Panc1 (cell line): Measurements from ENCODE around the gene DNAH9. TPM values are rescaled to one million over a fixed set of nuclear protein-coding genes. Genes with fewer than 3 reads are reported as not detected.

Experiments used
- ATAC-seq: fragments of 200-7000 bp; cut with Tn5 transposase; 2 replicates; pipeline ENCODE4 v1.9.1; 2020; ENCODE audit warnings: mild to moderate bottlenecking, moderate library complexity
- BruUV-seq: library from RNA; stranded (reverse); fragments of 400-500 nt; replicated peaks from 2 replicates; lab custom pipeline; 2021; lab: Mats Ljungman, UMichigan
- CTCF ChIA-PET: fragments of 300-600 bp; sonication (Branson Sonifier 250); formaldehyde crosslinking; loops from one replicate; lab custom pipeline; 2022; ENCODE audit warnings: antibody characterized with exemption; lab: Charles Lee
- POLR2A ChIA-PET: fragments of 300-600 bp; sonication (Branson Sonifier 250); formaldehyde crosslinking; loops from one replicate; lab custom pipeline; 2022; ENCODE audit warnings: antibody characterized with exemption; lab: Charles Lee
- DNase-seq: peaks from one replicate; pipeline ENCODE4 v3.0.0-alpha.2; 2010; ENCODE audit warnings: low read depth, low spot score
- H3K27ac ChIP-seq: 2 replicates; pipeline ENCODE4 v1.5.1; 2011; ENCODE audit warnings: mild to moderate bottlenecking, low read length, inconsistent platforms
- H3K27me3 ChIP-seq: fragments of 200-500 bp; sonication (Bioruptor generic); 2 replicates; pipeline ENCODE4 v1.6.0; 2014; ENCODE audit warnings: low read length, inconsistent platforms; ENCODE audit not compliant: control insufficient read depth, insufficient read depth
- H3K36me3 ChIP-seq: fragments of 200-500 bp; sonication (Bioruptor generic); 2 replicates; pipeline ENCODE4 v1.5.1; 2014; ENCODE audit warnings: inconsistent platforms, mild to moderate bottlenecking, low read length, moderate library complexity; ENCODE audit not compliant: control insufficient read depth, insufficient read depth
- H3K4me1 ChIP-seq: 2 replicates; pipeline ENCODE4 v1.5.1; 2011; ENCODE audit warnings: inconsistent platforms, mild to moderate bottlenecking, low read length, moderate library complexity; ENCODE audit not compliant: control insufficient read depth, insufficient read depth
- H3K4me3 ChIP-seq, 2 experiments: 2 replicates each; pipeline ENCODE4 v1.5.1; 2011 to 2012; ENCODE audit warnings: low read depth in 2 of 2, low read length in 2 of 2, mild to moderate bottlenecking in 2 of 2, inconsistent platforms in 1 of 2, moderate library complexity in 1 of 2
- H3K9me3 ChIP-seq: fragments of 200-500 bp; sonication (Bioruptor generic); 2 replicates; pipeline ENCODE4 v1.5.1; 2014; ENCODE audit warnings: low read depth, mild to moderate bottlenecking, inconsistent platforms, low read length, moderate library complexity; ENCODE audit not compliant: control insufficient read depth, insufficient read depth
- CTCF ChIP-seq: fragments of 450-650 bp; IDR thresholded peaks from 2 replicates; pipeline ENCODE4 v1.5.1; 2017; ENCODE audit warnings: mild to moderate bottlenecking
- POLR2AphosphoS5 ChIP-seq: IDR thresholded peaks from 2 replicates; pipeline ENCODE4 v1.6.1; 2012; ENCODE audit warnings: mild to moderate bottlenecking, low read depth, low read length, moderate library complexity
- SIN3A ChIP-seq: IDR thresholded peaks from 2 replicates; pipeline ENCODE4 v1.6.1; 2012; ENCODE audit warnings: low read depth, mild to moderate bottlenecking, low read length, moderate library complexity, borderline replicate concordance; ENCODE audit not compliant: insufficient read depth
- TCF7L2 ChIP-seq: IDR thresholded peaks from 2 replicates; pipeline ENCODE4 v1.6.1; 2011; ENCODE audit warnings: mild to moderate bottlenecking, low read depth, low read length, inconsistent platforms
- in situ Hi-C: cut with HindIII; loops from 2 replicates; pipeline ENCODE4 v1.10.0; 2016; ENCODE audit warnings: low sequenced_read_pairs, low pct_unique_long_range_greater_than_20kb
- intact Hi-C: fragments of 100-400 bp; cut with micrococcal nuclease; formaldehyde crosslinking; loops from one replicate; pipeline ENCODE4 v1.10.0; 2022; ENCODE audit not compliant: unreplicated experiment
- total RNA-seq: library from RNA; stranded (reverse); gene quantifications from one replicate; pipeline ENCODE4 v1.2.1, GENCODE V29; 2021; ENCODE audit not compliant: unreplicated experiment
- TF ChIP-seq, protein P1 (sequence below), 2 experiments: IDR thresholded peaks; 2 replicates each; pipeline ENCODE4 v1.6.1; 2011 to 2012; ENCODE audit warnings: low read depth in 2 of 2, control low read depth in 1 of 2, low read length in 1 of 2, mild to moderate bottlenecking in 1 of 2, moderate library complexity in 1 of 2; ENCODE audit not compliant: insufficient read depth in 1 of 2

Gene DNAH9
- total RNA-seq, 1 experiment from 2014 or later = not detected

DNA sequence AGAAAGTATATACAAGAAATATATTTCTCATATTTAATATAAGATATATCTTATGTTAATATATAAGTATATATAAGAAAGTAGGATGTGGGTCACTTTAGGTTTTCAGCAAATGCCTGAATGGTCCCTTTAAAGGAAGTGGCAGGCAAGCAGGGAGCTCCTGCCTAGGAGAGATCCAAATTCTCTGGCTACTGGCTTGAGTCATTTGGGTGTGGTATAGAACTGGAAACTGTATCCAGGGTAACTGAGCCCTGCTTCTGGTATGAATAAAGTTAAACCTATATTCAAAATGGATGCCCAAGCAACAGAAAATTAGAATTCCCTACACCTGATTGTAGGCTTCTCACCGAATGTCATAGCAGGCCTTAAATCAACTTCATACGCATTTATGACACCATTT lies 254.6 kb downstream of the DNAH9 start:
- no peak for DNase-seq
- no peak for TF ChIP-seq CTCF
- TF ChIP-seq, protein P1, sequence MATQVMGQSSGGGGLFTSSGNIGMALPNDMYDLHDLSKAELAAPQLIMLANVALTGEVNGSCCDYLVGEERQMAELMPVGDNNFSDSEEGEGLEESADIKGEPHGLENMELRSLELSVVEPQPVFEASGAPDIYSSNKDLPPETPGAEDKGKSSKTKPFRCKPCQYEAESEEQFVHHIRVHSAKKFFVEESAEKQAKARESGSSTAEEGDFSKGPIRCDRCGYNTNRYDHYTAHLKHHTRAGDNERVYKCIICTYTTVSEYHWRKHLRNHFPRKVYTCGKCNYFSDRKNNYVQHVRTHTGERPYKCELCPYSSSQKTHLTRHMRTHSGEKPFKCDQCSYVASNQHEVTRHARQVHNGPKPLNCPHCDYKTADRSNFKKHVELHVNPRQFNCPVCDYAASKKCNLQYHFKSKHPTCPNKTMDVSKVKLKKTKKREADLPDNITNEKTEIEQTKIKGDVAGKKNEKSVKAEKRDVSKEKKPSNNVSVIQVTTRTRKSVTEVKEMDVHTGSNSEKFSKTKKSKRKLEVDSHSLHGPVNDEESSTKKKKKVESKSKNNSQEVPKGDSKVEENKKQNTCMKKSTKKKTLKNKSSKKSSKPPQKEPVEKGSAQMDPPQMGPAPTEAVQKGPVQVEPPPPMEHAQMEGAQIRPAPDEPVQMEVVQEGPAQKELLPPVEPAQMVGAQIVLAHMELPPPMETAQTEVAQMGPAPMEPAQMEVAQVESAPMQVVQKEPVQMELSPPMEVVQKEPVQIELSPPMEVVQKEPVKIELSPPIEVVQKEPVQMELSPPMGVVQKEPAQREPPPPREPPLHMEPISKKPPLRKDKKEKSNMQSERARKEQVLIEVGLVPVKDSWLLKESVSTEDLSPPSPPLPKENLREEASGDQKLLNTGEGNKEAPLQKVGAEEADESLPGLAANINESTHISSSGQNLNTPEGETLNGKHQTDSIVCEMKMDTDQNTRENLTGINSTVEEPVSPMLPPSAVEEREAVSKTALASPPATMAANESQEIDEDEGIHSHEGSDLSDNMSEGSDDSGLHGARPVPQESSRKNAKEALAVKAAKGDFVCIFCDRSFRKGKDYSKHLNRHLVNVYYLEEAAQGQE (IDR thresholded peaks at IDR 0.05; ENCODE audit: insufficient read depth in 1 of 2, low read depth in 2 of 2, low read length in 1 of 2) = no peak
- Histone ChIP-seq H3K27ac (no peak overlapping the region), H3K4me1 (no peaks in the 10 kb centered on the region), H3K36me3 (no peaks in the 10 kb centered on the region), H3K9me3 (no peaks in the 10 kb centered on the region), H3K4me3 (no peak overlapping the region), H3K27me3 (no peaks in the 10 kb centered on the region)
- no TSS peak for BruUV-seq
- ChIA-PET POLR2A (no interaction called here), CTCF (no interaction called here)
- no peak for ATAC-seq
- in situ Hi-C loops = no loop called here
- intact Hi-C loops = no loop called here

DNA sequence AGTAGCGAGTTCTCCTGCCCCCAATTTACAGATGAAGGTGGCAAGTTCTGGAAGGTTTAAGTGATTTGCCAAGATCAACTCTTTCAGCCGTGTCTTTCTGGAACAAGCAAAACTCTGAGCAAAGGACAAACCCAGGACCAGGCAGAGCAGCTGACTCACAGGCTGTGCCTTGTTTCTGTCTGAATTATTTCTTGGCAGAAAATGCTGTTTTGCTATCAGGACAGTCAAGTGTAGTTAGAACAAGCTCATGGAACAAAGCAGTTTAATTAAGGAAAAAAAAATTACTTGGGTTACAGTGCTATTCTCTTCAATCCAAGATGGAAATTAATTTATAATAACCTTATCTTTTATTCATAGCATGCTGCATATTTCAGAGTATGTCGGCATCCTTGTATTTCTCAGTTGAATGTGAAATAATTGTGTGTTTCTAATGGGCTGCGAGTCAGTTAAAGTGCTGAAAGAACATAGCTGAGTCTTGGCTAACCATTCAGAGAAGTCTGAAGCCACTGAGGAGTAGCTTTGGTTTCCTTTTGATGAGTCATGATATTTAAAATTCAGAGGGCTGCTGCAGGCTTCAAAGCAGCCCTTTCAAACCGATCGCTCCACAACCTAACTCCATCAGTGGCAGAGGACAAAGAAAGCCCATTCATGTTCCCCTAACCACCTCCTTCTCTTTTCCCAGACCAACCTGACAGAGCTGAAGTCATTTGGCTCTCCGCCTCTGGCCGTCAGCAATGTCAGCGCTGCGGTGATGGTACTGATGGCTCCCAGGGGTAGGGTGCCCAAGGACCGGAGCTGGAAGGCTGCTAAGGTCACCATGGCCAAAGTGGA lies 255.3 kb downstream of the DNAH9 start:
- Histone ChIP-seq H3K4me1 (no peaks in the 10 kb centered on the region), H3K9me3 (no peaks in the 10 kb centered on the region), H3K27ac (no peak overlapping the region), H3K27me3 (no peaks in the 10 kb centered on the region), H3K4me3 (no peak overlapping the region), H3K36me3 (no peaks in the 10 kb centered on the region)
- in situ Hi-C loops = no loop called here
- intact Hi-C loops = no loop called here
- POLR2A ChIA-PET = no interaction called here
- no peak for DNase-seq
- CTCF ChIA-PET = no interaction called here
- no TSS peak for BruUV-seq
- ATAC-seq = no peak
- TF ChIP-seq TCF7L2 = no peak
- TF ChIP-seq SIN3A = no peak
- no peak for TF ChIP-seq POLR2AphosphoS5
- no peak for TF ChIP-seq CTCF
- TF ChIP-seq, protein P1 (IDR thresholded peaks at IDR 0.05; ENCODE audit: insufficient read depth in 1 of 2, low read depth in 2 of 2, low read length in 1 of 2) = no peak
